Erythroblast (primary cell): ENCODE measurements around the gene PLAGL1.
A peak's percentile ranks its signal among the peaks of the same experiment; 100 is the strongest.

Experiments used
- DNase-seq, 2 experiments: peaks; one replicate each; lab custom pipeline; 2025; lab: John Stamatoyannopoulos, UW
- GATA1 ChIP-seq: IDR thresholded peaks from 2 replicates; pipeline ENCODE4 v1.6.1; 2011; ENCODE audit warnings: low read depth, mild to moderate bottlenecking, control low read depth, low read length, moderate library complexity
- POLR2A ChIP-seq: IDR thresholded peaks from 2 replicates; pipeline ENCODE4 v1.6.1; 2011; ENCODE audit warnings: mild to moderate bottlenecking, low read length

The PLAGL1 gene

DNA sequence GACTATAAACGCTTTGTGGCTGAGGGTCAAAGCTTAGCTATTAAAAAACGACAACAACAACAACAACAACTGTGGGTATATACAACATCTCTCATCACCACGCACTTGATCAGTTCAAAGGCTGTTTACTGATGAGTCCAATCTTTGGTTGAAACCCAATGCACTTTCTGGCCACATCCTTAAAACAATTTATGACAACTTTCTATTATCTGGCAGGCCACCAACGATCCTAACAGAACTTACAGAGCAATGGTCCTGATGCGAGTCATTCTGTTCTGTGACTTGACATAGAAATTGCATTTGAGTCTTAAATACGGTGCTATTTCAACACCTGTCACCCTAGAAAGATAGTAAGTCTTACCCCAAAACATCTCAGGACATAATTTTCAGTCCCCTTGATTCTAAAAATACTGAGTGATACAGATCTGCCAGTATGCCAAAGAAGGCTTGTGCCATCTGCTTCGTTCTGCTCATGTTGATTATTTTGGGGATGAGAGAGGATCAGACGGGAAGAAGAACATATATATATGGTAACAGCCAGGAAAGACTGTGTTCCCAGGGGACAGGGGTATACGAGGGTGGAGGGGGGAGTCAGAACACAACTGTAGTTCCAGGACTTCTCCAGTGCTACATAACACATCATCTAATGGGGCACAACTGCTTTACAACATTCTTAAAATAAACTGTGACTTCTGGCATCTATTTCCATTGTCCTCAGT, 55.8 kb downstream of the PLAGL1 start:
- DNase-seq, result no peak
- TF ChIP-seq POLR2A (no peak), GATA1 (no peak)

GRCh38 chr6:143950875-143951274, 57.2 kb downstream of the PLAGL1 start:
- DNase-seq, result no peak
- no peak for TF ChIP-seq GATA1
- no peak for TF ChIP-seq POLR2A

DNA sequence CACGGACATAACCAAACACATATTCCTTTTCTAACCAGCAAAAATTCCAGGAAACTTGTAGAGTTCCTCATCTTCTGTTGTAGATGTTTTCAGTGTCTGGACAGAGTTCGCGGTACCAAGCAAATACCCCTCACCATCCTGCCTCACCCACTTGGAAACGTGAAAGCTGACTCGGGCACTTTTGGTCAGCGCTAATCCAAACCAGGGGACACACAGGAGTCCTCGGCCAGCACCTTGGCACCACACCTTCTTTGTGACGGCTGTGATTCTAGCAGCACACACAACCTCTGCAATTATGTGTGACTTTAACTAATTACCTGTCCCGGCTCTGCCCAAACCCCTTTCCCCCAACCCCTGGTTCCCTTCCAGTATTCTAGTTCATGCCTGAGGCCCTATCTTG, 58.1 kb downstream of the PLAGL1 start:
- no peak for DNase-seq
- TF ChIP-seq POLR2A, result no peak
- no peak for TF ChIP-seq GATA1

- TF ChIP-seq GATA1, result no peak
- no peak for TF ChIP-seq POLR2A
- no peak for DNase-seq
Measured at GRCh38 chr6:143949535-143949934, 58.5 kb downstream of the PLAGL1 start.

GRCh38 chr6:143948208-143948607, 59.9 kb downstream of the PLAGL1 start:
- no peak for TF ChIP-seq GATA1
- no peak for TF ChIP-seq POLR2A
- DNase-seq, result no peak

DNA sequence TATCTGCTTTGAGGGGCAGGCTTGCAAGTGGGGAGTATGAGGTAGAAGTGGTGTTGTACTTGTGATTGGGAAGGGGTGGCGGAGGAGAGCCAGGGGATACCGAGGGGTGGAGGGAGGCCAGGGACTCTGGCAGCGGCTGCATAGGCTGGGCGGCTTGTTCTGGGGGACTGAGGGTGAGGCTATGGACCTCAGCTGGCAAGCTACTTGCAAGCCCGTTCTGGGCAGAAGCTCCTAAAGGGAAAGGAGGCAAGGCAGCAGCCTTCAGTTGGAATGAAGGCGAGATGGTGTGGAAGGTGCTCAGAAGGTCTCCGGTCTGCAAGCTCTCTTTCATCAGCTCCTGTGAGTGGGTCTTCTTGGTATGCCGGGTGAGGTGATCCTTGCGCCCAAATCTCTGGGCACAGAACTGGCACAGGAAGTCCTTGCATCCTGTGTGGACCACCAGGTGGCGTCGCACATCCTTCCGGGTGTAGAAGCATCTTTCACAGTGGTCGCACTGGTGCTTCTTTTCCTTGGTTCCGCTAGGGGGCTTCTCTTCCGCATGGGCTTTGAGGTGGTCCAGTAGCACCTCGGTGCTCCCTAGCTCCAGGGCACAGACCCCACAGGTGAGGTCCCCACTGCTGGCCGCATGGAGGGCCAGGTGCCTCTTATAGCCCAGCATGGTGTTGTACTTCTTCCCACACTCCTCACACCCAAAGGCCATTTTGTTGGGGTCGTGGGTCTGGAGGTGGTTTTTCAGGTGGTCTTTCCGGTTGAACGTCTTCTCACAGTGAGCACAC, 66.0 kb downstream of the PLAGL1 start:
- peak; percentile 69 to 77 for DNase-seq

DNA sequence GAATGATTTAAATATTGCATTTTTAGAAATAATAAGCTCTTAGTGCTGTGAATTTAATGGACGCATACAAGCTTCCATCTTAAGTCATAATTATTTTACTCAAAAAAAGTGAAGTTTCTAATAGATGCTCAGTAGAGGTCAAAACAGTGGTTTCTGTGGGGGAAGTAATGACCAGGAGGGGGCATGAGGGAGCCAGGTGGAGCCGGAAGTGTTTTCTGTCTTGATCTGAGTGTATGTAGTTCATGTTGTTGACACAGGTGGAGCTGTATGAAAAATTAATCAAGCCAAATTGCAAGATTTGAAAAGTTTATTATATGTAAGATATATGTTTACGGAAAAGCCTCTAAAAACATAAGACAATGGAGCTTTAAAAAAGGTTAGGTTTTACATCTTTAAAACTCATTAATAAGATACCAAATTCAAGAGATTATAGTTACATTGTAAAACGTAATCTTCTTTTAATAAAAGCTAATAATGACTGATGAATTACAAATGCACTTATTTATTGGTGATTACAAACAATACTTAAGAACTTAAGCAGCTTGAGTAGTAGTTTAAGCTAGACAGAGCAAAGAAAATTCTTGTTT, 68.0 kb downstream of the PLAGL1 start:
- no peak for TF ChIP-seq POLR2A
- TF ChIP-seq GATA1, result no peak
- peak; percentile 80 to 83 for DNase-seq

More for the DNA sequence above, 66.0 kb downstream of the PLAGL1 start:
- TF ChIP-seq GATA1 (no peak), POLR2A (no peak)

GRCh38 chr6:143939364-143939763, 68.7 kb downstream of the PLAGL1 start:
- TF ChIP-seq POLR2A (no peak), GATA1 (no peak)
- DNase-seq, result no peak

DNA sequence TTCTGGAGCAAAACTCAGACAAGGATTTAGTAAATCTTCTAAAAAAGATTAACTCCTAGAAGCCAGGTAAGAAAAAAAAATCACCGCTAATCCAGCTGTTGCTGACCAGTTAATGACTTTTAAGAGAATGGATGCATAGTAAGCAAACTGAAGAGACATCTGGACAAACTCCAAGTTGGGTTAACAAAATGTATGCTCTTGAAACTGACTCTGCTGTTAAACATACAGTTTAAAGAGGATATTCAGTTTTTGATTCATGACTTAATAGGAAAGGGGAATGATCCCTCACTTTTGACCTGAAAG, 70.4 kb downstream of the PLAGL1 start:
- no peak for TF ChIP-seq POLR2A
- TF ChIP-seq GATA1, result no peak
- DNase-seq, result no peak

- TF ChIP-seq GATA1, result no peak
- no peak for TF ChIP-seq POLR2A
- DNase-seq, result no peak
Measured at GRCh38 chr6:143936778-143937667, 71.0 kb downstream of the PLAGL1 start.

DNA sequence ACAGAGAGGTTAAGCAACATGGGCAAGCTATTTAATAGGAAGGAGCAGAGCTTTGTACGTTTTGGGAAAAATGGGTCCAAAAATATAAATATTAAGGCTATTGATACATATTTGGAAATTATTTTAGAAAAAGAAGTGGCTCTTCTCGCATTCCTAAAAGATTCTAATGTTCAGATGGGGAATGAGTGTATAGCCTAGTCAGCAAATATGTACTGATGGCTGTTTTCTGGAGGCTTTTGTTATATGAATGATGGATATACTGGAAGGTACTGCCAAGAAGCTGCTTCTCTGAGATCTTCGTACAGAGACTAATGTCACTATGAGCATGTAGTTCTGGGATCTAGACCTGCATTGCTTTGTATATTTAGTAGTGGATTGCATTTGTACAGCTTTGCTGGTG, 71.7 kb downstream of the PLAGL1 start:
- TF ChIP-seq POLR2A (no peak), GATA1 (no peak)

DNA sequence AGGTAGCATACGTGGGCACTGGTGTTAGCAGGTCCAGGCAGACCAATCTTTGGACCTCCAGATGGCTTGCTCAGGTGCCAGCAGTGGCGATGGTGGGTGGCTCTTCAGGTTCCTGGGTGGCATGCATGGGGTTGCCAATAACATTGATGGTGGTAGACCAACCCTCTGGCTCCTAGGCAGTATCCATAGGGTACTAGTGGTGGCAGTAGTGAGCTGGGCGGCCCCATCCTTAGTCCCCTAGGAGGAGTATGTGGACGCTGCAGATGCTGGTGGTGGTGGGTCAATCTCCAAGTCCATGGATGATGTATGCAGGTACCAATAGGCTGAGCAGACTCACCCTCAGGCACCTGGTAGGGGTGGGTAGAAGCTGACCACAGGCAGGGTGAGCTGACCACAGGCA, 73.2 kb downstream of the PLAGL1 start:
- DNase-seq, result no peak
- TF ChIP-seq GATA1 (no peak), POLR2A (no peak)

More for the DNA sequence above, 71.7 kb downstream of the PLAGL1 start:
- DNase-seq, result no peak

DNA sequence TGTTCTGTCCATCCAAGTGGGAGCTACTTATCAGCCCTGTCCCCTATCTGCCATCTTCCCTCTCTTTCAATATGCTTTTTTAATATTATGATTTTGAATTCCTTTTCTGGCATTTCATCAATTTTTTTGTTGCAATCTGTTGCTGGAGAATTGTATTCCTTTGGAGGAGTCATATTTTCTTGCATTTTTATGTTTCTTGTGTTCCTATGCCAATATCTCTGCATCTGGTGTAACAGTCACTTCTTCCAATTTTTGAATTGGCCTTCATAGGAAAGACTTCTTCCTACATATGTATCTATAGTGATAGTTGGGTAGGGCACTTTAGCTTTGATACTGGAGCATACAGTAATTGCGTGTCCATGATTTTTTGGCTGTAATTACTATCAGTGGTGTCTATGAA, 73.7 kb downstream of the PLAGL1 start:
- no peak for DNase-seq
- TF ChIP-seq GATA1 (no peak), POLR2A (no peak)

- TF ChIP-seq GATA1 (no peak), POLR2A (no peak)
- no peak for DNase-seq
Measured at GRCh38 chr6:143929975-143930374, 78.1 kb downstream of the PLAGL1 start.
